RWPE1 (cell line): ENCODE data around the gene MED9.
A peak's percentile ranks its signal among the peaks of the same experiment; 100 is the strongest.

Experiments used
- CTCF ChIA-PET: fragments of 350-600 bp; sonication (Branson Sonifier 250); formaldehyde crosslinking; extraction: SDS; loops from one replicate; lab custom pipeline; 2021; lab: Yijun Ruan, JAX
- POLR2A ChIA-PET: fragments of 400-600 bp; formaldehyde crosslinking; extraction: SDS; loops from one replicate; lab custom pipeline; 2020; ENCODE audit warnings: antibody characterized with exemption; ENCODE audit not compliant: low non-redundant PET; lab: Yijun Ruan, JAX
- DNase-seq: peaks from one replicate; pipeline ENCODE4 v3.0.0; 2012; ENCODE audit warnings: low spot score
- H3K27ac ChIP-seq: fragments of 450-650 bp; 2 replicates; pipeline ENCODE4 v1.5.1; 2017
- TF ChIP-seq, protein P1 (sequence below): fragments of 450-650 bp; conservative IDR thresholded peaks from 2 replicates; pipeline ENCODE4 v1.5.1; 2017; ENCODE audit warnings: low read depth, mild to moderate bottlenecking

The MED9 gene

DNA sequence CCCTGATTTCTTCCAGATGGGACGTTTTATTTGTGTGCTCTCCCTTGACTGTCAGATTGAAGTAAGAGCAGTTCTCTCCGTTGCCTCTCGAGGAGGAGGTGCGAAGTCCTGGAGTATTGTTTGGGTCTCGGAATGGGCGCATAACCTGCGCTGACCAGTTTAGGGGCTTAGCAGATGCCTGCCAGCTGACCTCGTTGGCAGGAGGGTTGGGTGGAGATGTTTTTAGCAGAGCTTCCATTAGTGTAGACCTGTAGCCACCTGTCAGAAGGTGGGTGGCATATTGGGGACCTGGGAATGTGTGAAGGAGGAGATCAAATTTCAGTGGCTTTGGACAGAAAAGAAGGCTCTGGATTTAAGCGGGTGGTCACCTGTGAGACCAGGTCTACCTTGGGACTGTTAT, 15.8 kb downstream of the MED9 start:
- DNase-seq: no peak
- ChIA-PET POLR2A (no interaction called here), CTCF (interaction anchor here (0.8 kb wide), 1 partner anchor 76 kb away, joined by 6 read pairs; no protein-coding TSS in a partner anchor)
- TF ChIP-seq, protein P1, sequence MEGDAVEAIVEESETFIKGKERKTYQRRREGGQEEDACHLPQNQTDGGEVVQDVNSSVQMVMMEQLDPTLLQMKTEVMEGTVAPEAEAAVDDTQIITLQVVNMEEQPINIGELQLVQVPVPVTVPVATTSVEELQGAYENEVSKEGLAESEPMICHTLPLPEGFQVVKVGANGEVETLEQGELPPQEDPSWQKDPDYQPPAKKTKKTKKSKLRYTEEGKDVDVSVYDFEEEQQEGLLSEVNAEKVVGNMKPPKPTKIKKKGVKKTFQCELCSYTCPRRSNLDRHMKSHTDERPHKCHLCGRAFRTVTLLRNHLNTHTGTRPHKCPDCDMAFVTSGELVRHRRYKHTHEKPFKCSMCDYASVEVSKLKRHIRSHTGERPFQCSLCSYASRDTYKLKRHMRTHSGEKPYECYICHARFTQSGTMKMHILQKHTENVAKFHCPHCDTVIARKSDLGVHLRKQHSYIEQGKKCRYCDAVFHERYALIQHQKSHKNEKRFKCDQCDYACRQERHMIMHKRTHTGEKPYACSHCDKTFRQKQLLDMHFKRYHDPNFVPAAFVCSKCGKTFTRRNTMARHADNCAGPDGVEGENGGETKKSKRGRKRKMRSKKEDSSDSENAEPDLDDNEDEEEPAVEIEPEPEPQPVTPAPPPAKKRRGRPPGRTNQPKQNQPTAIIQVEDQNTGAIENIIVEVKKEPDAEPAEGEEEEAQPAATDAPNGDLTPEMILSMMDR: no peak
- H3K27ac ChIP-seq: no peak overlapping the region

- TF ChIP-seq, protein P1: no peak
- no peak for DNase-seq
- H3K27ac ChIP-seq: 0 out of 2 replicates have a peak overlapping the region, but pooled peaks have one; percentile 7
- ChIA-PET CTCF (no interaction called here), POLR2A (no interaction called here)
Measured at GRCh38 chr17:17493249-17493985, 16.6 kb downstream of the MED9 start.

- CTCF ChIA-PET: no interaction called here
- H3K27ac ChIP-seq: 0 out of 2 replicates have a peak overlapping the region, but pooled peaks have one; percentile 7
- POLR2A ChIA-PET: no interaction called here
- DNase-seq: no peak
- TF ChIP-seq, protein P1: no peak
Measured at GRCh38 chr17:17493986-17494466, 17.2 kb downstream of the MED9 start.

DNA sequence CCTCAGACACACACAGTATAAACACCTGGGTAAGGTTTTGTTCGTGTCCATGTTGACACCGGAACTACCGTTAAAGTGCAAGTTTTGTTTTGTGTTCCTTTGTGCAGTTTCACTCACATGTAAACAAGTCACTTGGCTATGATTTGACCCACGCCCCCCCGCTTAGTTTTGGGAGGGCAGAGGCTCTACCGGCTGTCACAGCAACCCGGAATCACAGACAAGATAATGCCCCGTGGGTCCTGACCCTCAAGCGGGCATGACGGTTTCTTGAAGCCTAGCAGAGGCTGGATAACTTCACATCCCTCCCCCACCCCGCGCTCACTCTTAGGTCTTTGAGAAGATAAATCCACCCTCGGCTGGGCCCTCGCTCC, 17.7 kb downstream of the MED9 start:
- CTCF ChIA-PET: no interaction called here
- H3K27ac ChIP-seq: no peak overlapping the region
- POLR2A ChIA-PET: no interaction called here
- TF ChIP-seq, protein P1: no peak
- DNase-seq: no peak

DNA sequence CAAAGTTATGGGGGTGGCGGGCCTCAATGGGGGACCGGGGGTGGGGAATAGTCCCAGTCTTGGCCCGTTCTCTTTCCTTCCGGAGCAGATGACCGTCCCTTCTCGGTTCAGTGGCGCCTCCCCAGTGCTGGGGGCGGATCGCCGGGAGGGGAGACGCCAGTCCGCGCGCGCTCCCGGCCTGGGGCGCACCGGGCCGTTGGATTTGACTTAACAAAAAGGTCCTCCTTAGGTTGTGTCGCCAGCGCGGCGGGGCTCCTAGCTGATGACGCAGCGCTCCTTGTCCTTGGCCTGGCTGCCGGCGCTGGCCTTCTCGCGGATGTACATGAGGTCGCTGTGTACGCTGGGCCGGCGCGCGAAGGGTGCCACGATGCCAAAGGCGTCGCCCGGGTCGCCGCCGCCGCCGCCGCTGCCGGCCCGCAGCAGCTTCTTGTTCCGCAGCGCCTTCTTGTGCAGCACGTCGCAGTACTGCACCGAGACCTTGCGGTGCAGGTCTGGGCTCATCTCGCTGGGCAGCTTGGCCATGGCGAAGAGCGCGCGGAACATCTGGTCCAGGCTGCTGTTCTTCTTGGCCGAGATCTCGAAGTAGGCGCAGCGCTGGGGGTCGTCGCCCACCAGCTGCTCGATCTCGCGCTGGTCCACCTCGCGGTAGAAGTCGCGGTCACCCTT, 18.2 kb downstream of the MED9 start:
- ChIA-PET POLR2A (no interaction called here), CTCF (interaction anchor here (0.6 to 3.0 kb wide), 4 partner anchors 26 to 146 kb away, joined by 3 to 26 read pairs (median 4); no protein-coding TSS in a partner anchor)
- H3K27ac ChIP-seq: no peak overlapping the region
- TF ChIP-seq, protein P1: no peak
- no peak for DNase-seq

DNA sequence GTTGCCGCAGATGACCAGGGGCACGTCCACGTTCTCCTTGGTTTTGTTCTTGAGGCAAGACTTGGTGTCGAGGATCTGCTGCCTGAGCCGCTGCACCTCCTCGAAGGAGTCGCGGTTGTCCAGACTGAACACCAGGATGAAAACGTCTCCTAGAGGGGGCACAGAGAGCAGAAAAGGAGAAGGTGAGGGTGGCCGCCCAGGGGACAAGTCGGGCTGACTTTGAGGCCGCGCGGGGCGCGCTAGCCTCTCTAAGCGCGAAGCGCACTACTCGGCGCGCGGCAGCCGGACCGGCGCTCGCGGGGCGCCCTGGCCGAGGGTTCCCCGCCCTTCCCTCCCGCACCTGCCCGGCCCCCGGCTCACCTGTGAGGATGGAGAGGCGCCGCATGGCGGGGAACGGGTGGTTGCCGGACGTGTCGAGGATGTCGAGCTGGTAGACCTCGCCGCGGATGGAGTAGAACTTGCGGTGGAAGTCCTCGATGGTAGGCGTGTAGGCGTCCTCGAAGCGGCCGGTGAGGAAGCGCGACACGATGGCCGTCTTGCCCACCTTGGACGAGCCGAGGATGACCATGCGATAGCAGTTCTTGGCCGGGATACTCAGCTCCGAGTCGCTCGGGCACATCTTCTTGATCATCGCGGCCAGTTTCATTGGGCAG, 18.9 kb downstream of the MED9 start:
- DNase-seq: no peak
- ChIA-PET CTCF (interaction anchor here (0.6 to 3.0 kb wide), 8 partner anchors 73 to 1387 kb away, joined by 3 to 26 read pairs (median 5); no protein-coding TSS in a partner anchor), POLR2A (no interaction called here)
- TF ChIP-seq, protein P1: no peak
- H3K27ac ChIP-seq: no peak overlapping the region
